HEK293 (cell line): ENCODE results near the gene TMEM145.

Experiments
- CTCF ChIA-PET: fragments of 350-600 bp; formaldehyde crosslinking; extraction: SDS; loops from one replicate; lab custom pipeline; 2021; ENCODE audit warnings: antibody characterized with exemption; lab: Yijun Ruan, JAX
- POLR2A ChIA-PET: fragments of 300-600 bp; formaldehyde crosslinking; extraction: SDS; loops from one replicate; lab custom pipeline; 2020; ENCODE audit warnings: antibody characterized with exemption, inconsistent platforms; lab: Yijun Ruan, JAX
- H3K27ac ChIP-seq: fragments of 200-500 bp; sonication (Bioruptor generic); 2 replicates; pipeline ENCODE4 v1.5.1; 2014; ENCODE audit warnings: low read depth, low read length, control low read depth, inconsistent platforms; ENCODE audit errors: extremely low read depth
- H3K36me3 ChIP-seq, 2 experiments: fragments of 200-500 bp in 1 of 2; sonication (Bioruptor generic) in 1 of 2; 1 replicate in 1 of 2; 2 replicates in 1 of 2; pipeline ENCODE4 v1.5.1; 2014 to 2017; ENCODE audit warnings: inconsistent platforms in 2 of 2, low read length in 2 of 2; ENCODE audit not compliant: control insufficient read depth in 2 of 2, insufficient read depth in 1 of 2
- H3K4me1 ChIP-seq: fragments of 200-500 bp; sonication (Bioruptor generic); 2 replicates; pipeline ENCODE4 v1.5.1; 2014; ENCODE audit warnings: mild to moderate bottlenecking, low read length, inconsistent platforms; ENCODE audit not compliant: control insufficient read depth, insufficient read depth
- H3K4me3 ChIP-seq: 2 replicates; pipeline ENCODE4 v1.5.1; 2011; ENCODE audit warnings: low read depth, mild to moderate bottlenecking, control low read depth, low read length, moderate library complexity
- H3K9me3 ChIP-seq: fragments of 200-500 bp; sonication (Bioruptor generic); 2 replicates; pipeline ENCODE4 v1.5.1; 2014; ENCODE audit warnings: low read depth, low read length, inconsistent platforms; ENCODE audit not compliant: control insufficient read depth, insufficient read depth
- GLIS1 ChIP-seq: fragments of 450-650 bp; formaldehyde crosslinking; IDR thresholded peaks from 2 replicates; pipeline ENCODE4 v1.5.1; 2016; ENCODE audit warnings: missing biosample characterization, missing genetic modification characterization
- ZBTB20 ChIP-seq: fragments of 450-650 bp; formaldehyde crosslinking; IDR thresholded peaks from 2 replicates; pipeline ENCODE4 v1.5.1; 2016; ENCODE audit warnings: missing biosample characterization, missing genetic modification characterization
- ZBTB48 ChIP-seq: fragments of 450-650 bp; formaldehyde crosslinking; IDR thresholded peaks from 2 replicates; pipeline ENCODE4 v1.5.1; 2016; ENCODE audit warnings: missing biosample characterization, missing genetic modification characterization
- ZNF133 ChIP-seq: fragments of 450-650 bp; formaldehyde crosslinking; IDR thresholded peaks from 2 replicates; pipeline ENCODE4 v1.5.1; 2016; ENCODE audit warnings: missing biosample characterization, missing genetic modification characterization
- ZNF138 ChIP-seq: fragments of 450-650 bp; formaldehyde crosslinking; IDR thresholded peaks from 2 replicates; pipeline ENCODE4 v1.5.1; 2016; ENCODE audit warnings: missing biosample characterization, missing genetic modification characterization, borderline replicate concordance
- ZNF335 ChIP-seq: fragments of 450-650 bp; formaldehyde crosslinking; conservative IDR thresholded peaks from 2 replicates; pipeline ENCODE4 v1.5.1; 2016; ENCODE audit warnings: missing biosample characterization, missing genetic modification characterization
- ZNF350 ChIP-seq: fragments of 450-650 bp; formaldehyde crosslinking; IDR thresholded peaks from 2 replicates; pipeline ENCODE4 v1.5.0; 2017; ENCODE audit warnings: missing biosample characterization, mild to moderate bottlenecking, missing genetic modification characterization
- ZNF37A ChIP-seq: fragments of 450-650 bp; IDR thresholded peaks from 2 replicates; pipeline ENCODE4 v1.5.1; 2018; ENCODE audit warnings: missing biosample characterization, missing genetic modification characterization
- ZNF404 ChIP-seq: fragments of 450-650 bp; formaldehyde crosslinking; IDR thresholded peaks from 2 replicates; pipeline ENCODE4 v1.5.1; 2017; ENCODE audit warnings: missing biosample characterization, missing genetic modification characterization
- ZNF510 ChIP-seq: fragments of 450-650 bp; formaldehyde crosslinking; IDR thresholded peaks from 2 replicates; pipeline ENCODE4 v1.5.1; 2018; ENCODE audit warnings: mild to moderate bottlenecking, missing genetic modification characterization, missing biosample characterization; ENCODE audit not compliant: insufficient replicate concordance
- ZNF530 ChIP-seq: fragments of 450-650 bp; formaldehyde crosslinking; IDR thresholded peaks from 2 replicates; pipeline ENCODE4 v1.5.1; 2016; ENCODE audit warnings: low read depth, missing biosample characterization, missing genetic modification characterization
- ZNF623 ChIP-seq: fragments of 450-650 bp; formaldehyde crosslinking; IDR thresholded peaks from 2 replicates; pipeline ENCODE4 v1.5.1; 2016; ENCODE audit warnings: missing biosample characterization, missing genetic modification characterization
- ZNF658 ChIP-seq: fragments of 450-650 bp; formaldehyde crosslinking; IDR thresholded peaks from 2 replicates; pipeline ENCODE4; 2016; ENCODE audit warnings: missing biosample characterization, missing genetic modification characterization
- ZNF777 ChIP-seq: fragments of 450-650 bp; formaldehyde crosslinking; IDR thresholded peaks from 2 replicates; pipeline ENCODE4 v1.5.1; 2017; ENCODE audit warnings: missing biosample characterization, missing genetic modification characterization, borderline replicate concordance
- TF ChIP-seq, protein P1 (sequence below): fragments of 450-650 bp; formaldehyde crosslinking; IDR thresholded peaks from 2 replicates; pipeline ENCODE4 v1.5.1; 2017; ENCODE audit warnings: missing biosample characterization, missing genetic modification characterization
- TF ChIP-seq, protein P2 (sequence below): fragments of 450-650 bp; formaldehyde crosslinking; IDR thresholded peaks from 2 replicates; pipeline ENCODE4 v1.5.1; 2017; ENCODE audit warnings: missing biosample characterization, mild to moderate bottlenecking, missing genetic modification characterization, moderate library complexity
- TF ChIP-seq, protein P3 (sequence below): fragments of 450-650 bp; formaldehyde crosslinking; IDR thresholded peaks from 2 replicates; pipeline ENCODE4 v1.5.1; 2016; ENCODE audit warnings: missing biosample characterization, missing genetic modification characterization
- TF ChIP-seq, protein P4 (sequence below): fragments of 450-650 bp; formaldehyde crosslinking; IDR thresholded peaks from 2 replicates; pipeline ENCODE4 v1.5.1; 2017; ENCODE audit warnings: missing biosample characterization, missing genetic modification characterization
- TF ChIP-seq, protein P5 (sequence below): fragments of 450-650 bp; formaldehyde crosslinking; IDR thresholded peaks from 2 replicates; pipeline ENCODE4 v1.5.1; 2016; ENCODE audit warnings: missing biosample characterization, missing genetic modification characterization
- TF ChIP-seq, protein P6 (sequence below): fragments of 450-650 bp; formaldehyde crosslinking; IDR thresholded peaks from 2 replicates; pipeline ENCODE4 v1.5.1; 2016; ENCODE audit warnings: missing biosample characterization, missing genetic modification characterization
- TF ChIP-seq, protein P7 (sequence below): fragments of 450-650 bp; formaldehyde crosslinking; IDR thresholded peaks from 2 replicates; pipeline ENCODE4 v1.5.1; 2016; ENCODE audit warnings: missing biosample characterization, missing genetic modification characterization

The TMEM145 gene

DNA sequence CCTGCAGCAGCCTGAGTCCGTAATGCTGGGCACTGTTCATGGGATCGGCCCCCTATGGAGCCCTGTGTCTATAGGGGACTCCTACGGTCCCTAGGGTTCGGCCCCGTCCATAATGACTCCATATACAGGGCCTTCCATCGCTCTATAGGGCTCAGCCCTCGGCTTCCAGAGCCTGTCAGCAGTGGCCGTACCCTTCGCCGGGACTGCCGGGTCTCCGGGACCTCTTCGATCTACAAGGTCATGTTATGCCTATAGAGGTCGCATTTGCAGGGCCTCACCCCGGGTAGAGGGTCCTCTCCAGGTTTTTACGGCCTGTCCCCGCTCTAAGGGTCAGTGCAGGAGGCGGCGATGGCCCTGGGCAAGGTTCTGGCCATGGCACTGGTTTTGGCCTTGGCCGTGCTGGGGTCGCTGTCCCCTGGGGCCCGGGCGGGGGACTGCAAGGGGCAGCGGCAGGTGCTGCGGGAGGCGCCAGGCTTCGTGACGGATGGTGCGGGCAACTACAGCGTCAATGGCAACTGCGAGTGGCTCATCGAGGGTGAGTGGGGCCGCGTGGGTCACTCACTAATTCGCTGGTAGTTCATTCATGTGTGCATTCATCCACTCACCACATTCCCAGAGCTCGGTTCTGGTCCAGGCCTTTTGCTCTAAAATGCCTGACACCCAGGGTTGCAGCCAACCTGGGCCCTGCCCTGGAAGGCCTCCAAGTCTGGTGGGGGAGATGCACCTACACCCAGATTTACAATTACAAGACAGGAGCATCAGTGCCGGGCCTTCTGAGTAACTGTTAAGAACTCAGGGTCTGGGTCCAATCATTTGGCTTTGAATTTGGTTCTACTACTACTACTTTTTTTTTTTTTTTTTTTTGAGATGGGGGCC, 13.0 kb downstream of the TMEM145 start:
- Histone ChIP-seq H3K9me3 (no peaks in the 10 kb centered on the region), H3K36me3 (no peaks in the 10 kb centered on the region; a peak in 1 of 3 replicates), H3K4me3 (peak overlapping the region; percentile 67), H3K4me1 (peaks cover 43% of the 10 kb centered on the region), H3K27ac (peak overlapping the region; percentile 92)
- no peak for TF ChIP-seq ZNF530
- no peak for TF ChIP-seq ZNF37A
- TF ChIP-seq ZNF350 (tag by site-specific recombination): no peak
- TF ChIP-seq, protein P1, sequence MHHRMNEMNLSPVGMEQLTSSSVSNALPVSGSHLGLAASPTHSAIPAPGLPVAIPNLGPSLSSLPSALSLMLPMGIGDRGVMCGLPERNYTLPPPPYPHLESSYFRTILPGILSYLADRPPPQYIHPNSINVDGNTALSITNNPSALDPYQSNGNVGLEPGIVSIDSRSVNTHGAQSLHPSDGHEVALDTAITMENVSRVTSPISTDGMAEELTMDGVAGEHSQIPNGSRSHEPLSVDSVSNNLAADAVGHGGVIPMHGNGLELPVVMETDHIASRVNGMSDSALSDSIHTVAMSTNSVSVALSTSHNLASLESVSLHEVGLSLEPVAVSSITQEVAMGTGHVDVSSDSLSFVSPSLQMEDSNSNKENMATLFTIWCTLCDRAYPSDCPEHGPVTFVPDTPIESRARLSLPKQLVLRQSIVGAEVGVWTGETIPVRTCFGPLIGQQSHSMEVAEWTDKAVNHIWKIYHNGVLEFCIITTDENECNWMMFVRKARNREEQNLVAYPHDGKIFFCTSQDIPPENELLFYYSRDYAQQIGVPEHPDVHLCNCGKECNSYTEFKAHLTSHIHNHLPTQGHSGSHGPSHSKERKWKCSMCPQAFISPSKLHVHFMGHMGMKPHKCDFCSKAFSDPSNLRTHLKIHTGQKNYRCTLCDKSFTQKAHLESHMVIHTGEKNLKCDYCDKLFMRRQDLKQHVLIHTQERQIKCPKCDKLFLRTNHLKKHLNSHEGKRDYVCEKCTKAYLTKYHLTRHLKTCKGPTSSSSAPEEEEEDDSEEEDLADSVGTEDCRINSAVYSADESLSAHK (tag by site-specific recombination): no peak
- TF ChIP-seq, protein P2, sequence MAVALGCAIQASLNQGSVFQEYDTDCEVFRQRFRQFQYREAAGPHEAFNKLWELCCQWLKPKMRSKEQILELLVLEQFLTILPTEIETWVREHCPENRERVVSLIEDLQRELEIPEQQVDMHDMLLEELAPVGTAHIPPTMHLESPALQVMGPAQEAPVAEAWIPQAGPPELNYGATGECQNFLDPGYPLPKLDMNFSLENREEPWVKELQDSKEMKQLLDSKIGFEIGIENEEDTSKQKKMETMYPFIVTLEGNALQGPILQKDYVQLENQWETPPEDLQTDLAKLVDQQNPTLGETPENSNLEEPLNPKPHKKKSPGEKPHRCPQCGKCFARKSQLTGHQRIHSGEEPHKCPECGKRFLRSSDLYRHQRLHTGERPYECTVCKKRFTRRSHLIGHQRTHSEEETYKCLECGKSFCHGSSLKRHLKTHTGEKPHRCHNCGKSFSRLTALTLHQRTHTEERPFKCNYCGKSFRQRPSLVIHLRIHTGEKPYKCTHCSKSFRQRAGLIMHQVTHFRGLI (tag by site-specific recombination): no peak
- TF ChIP-seq ZNF658 (tag by site-specific recombination): no peak
- 0 out of 2 replicates have a peak, but pooled peaks have one; percentile 12 for TF ChIP-seq ZNF777
- TF ChIP-seq, protein P3, sequence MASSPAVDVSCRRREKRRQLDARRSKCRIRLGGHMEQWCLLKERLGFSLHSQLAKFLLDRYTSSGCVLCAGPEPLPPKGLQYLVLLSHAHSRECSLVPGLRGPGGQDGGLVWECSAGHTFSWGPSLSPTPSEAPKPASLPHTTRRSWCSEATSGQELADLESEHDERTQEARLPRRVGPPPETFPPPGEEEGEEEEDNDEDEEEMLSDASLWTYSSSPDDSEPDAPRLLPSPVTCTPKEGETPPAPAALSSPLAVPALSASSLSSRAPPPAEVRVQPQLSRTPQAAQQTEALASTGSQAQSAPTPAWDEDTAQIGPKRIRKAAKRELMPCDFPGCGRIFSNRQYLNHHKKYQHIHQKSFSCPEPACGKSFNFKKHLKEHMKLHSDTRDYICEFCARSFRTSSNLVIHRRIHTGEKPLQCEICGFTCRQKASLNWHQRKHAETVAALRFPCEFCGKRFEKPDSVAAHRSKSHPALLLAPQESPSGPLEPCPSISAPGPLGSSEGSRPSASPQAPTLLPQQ: 0 out of 2 replicates have a peak, but pooled peaks have one; percentile 9
- TF ChIP-seq ZBTB20 (tag by site-specific recombination): peak; percentile 35; the same call in 1 of the 2 replicates
- 0 out of 2 replicates have a peak, but pooled peaks have one; percentile 8 for TF ChIP-seq ZNF404 (tag by site-specific recombination)
- TF ChIP-seq ZNF133 (tag by site-specific recombination): no peak
- TF ChIP-seq, protein P4, sequence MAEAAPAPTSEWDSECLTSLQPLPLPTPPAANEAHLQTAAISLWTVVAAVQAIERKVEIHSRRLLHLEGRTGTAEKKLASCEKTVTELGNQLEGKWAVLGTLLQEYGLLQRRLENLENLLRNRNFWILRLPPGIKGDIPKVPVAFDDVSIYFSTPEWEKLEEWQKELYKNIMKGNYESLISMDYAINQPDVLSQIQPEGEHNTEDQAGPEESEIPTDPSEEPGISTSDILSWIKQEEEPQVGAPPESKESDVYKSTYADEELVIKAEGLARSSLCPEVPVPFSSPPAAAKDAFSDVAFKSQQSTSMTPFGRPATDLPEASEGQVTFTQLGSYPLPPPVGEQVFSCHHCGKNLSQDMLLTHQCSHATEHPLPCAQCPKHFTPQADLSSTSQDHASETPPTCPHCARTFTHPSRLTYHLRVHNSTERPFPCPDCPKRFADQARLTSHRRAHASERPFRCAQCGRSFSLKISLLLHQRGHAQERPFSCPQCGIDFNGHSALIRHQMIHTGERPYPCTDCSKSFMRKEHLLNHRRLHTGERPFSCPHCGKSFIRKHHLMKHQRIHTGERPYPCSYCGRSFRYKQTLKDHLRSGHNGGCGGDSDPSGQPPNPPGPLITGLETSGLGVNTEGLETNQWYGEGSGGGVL (tag by site-specific recombination): no peak
- no peak for TF ChIP-seq ZNF138 (tag by site-specific recombination)
- TF ChIP-seq, protein P5, sequence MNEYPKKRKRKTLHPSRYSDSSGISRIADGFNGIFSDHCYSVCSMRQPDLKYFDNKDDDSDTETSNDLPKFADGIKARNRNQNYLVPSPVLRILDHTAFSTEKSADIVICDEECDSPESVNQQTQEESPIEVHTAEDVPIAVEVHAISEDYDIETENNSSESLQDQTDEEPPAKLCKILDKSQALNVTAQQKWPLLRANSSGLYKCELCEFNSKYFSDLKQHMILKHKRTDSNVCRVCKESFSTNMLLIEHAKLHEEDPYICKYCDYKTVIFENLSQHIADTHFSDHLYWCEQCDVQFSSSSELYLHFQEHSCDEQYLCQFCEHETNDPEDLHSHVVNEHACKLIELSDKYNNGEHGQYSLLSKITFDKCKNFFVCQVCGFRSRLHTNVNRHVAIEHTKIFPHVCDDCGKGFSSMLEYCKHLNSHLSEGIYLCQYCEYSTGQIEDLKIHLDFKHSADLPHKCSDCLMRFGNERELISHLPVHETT (tag by site-specific recombination): no peak
- TF ChIP-seq ZNF335 (tag by site-specific recombination): peak; percentile 70
- no peak for TF ChIP-seq ZNF623 (tag by site-specific recombination)
- TF ChIP-seq, protein P6, sequence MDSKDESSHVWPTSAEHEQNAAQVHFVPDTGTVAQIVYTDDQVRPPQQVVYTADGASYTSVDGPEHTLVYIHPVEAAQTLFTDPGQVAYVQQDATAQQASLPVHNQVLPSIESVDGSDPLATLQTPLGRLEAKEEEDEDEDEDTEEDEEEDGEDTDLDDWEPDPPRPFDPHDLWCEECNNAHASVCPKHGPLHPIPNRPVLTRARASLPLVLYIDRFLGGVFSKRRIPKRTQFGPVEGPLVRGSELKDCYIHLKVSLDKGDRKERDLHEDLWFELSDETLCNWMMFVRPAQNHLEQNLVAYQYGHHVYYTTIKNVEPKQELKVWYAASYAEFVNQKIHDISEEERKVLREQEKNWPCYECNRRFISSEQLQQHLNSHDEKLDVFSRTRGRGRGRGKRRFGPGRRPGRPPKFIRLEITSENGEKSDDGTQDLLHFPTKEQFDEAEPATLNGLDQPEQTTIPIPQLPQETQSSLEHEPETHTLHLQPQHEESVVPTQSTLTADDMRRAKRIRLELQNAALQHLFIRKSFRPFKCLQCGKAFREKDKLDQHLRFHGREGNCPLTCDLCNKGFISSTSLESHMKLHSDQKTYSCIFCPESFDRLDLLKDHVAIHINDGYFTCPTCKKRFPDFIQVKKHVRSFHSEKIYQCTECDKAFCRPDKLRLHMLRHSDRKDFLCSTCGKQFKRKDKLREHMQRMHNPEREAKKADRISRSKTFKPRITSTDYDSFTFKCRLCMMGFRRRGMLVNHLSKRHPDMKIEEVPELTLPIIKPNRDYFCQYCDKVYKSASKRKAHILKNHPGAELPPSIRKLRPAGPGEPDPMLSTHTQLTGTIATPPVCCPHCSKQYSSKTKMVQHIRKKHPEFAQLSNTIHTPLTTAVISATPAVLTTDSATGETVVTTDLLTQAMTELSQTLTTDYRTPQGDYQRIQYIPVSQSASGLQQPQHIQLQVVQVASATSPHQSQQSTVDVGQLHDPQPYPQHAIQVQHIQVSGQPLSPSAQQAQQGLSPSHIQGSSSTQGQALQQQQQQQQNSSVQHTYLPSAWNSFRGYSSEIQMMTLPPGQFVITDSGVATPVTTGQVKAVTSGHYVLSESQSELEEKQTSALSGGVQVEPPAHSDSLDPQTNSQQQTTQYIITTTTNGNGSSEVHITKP: peak; percentile 9; the same call in 1 of the 2 replicates
- TF ChIP-seq GLIS1 (tag by site-specific recombination): peak; percentile 24; the same call in 1 of the 2 replicates
- TF ChIP-seq ZNF510 (tag by site-specific recombination): no peak
- TF ChIP-seq ZBTB48 (tag by site-specific recombination): peak; percentile 20
- TF ChIP-seq, protein P7, sequence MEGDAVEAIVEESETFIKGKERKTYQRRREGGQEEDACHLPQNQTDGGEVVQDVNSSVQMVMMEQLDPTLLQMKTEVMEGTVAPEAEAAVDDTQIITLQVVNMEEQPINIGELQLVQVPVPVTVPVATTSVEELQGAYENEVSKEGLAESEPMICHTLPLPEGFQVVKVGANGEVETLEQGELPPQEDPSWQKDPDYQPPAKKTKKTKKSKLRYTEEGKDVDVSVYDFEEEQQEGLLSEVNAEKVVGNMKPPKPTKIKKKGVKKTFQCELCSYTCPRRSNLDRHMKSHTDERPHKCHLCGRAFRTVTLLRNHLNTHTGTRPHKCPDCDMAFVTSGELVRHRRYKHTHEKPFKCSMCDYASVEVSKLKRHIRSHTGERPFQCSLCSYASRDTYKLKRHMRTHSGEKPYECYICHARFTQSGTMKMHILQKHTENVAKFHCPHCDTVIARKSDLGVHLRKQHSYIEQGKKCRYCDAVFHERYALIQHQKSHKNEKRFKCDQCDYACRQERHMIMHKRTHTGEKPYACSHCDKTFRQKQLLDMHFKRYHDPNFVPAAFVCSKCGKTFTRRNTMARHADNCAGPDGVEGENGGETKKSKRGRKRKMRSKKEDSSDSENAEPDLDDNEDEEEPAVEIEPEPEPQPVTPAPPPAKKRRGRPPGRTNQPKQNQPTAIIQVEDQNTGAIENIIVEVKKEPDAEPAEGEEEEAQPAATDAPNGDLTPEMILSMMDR (tag by site-specific recombination): peak; percentile 91
- POLR2A ChIA-PET: interaction anchor here (0.7 kb wide), 1 partner anchor 98 kb away, joined by 6 read pairs; no protein-coding TSS in a partner anchor
- CTCF ChIA-PET: interaction anchor here (1.0 to 1.7 kb wide), 4 partner anchors 15 to 114 kb away, joined by 3 to 7 read pairs (median 4); no protein-coding TSS in a partner anchor
